K562 (cell line): Measurements from ENCODE around the gene ST3GAL3. TPM values are rescaled to one million over a fixed set of nuclear protein-coding genes. Genes with fewer than 3 reads are reported as not detected.

Experiments
- ATAC-seq: fragments of 200-7000 bp; cut with Tn5 transposase; 3 replicates; pipeline ENCODE4 v1.9.1; 2020; ENCODE audit warnings: moderate library complexity
- BruUV-seq: library from RNA; stranded (reverse); fragments of 400-500 nt; replicated peaks from 2 replicates; lab custom pipeline; 2021; lab: Mats Ljungman, UMichigan
- CTCF ChIA-PET: fragments of 300-600 bp; formaldehyde crosslinking; extraction: SDS; loops from one replicate; lab custom pipeline; 2021; ENCODE audit warnings: low intra/inter-chr PET ratio; lab: Yijun Ruan, JAX
- POLR2A ChIA-PET: fragments of 300-600, 350-650 bp; sonication (Branson Sonifier 250); formaldehyde crosslinking; extraction: SDS; loops from one replicate; lab custom pipeline; 2021; ENCODE audit warnings: antibody characterized with exemption, inconsistent platforms; lab: Yijun Ruan, JAX
- DNase-seq, 4 experiments: peaks; one replicate each; pipeline versions ENCODE4 v3.0.0 to v3.0.0-alpha.2; 2011 to 2018; ENCODE audit warnings: low spot score in 3 of 4, mixed read lengths in 3 of 4; ENCODE audit errors: extremely low read depth in 1 of 4
- FAIRE-seq: peaks from 2 replicates; lab custom pipeline; 2011; peaks lifted over from hg19 to GRCh38; lab: Jason Lieb, UNC
- H2AFZ ChIP-seq: 2 replicates; pipeline ENCODE4 v1.6.0; 2011; ENCODE audit warnings: low read depth, low read length, control low read depth, inconsistent platforms
- H3K27ac ChIP-seq: fragments of 200-600 bp; 3 replicates; pipeline ENCODE4 v1.8.0; 2011; ENCODE audit warnings: low read depth, mild to moderate bottlenecking, control low read depth, inconsistent platforms, low read length, moderate library complexity, mixed read lengths; ENCODE audit errors: extremely low read depth
- H3K27me3 ChIP-seq, 2 experiments: fragments of 300-600 bp in 1 of 2; 2 replicates in 1 of 2; 3 replicates in 1 of 2; pipeline versions ENCODE4 v1.6.0 to v1.8.0; 2011; ENCODE audit warnings: inconsistent platforms in 2 of 2, low read length in 2 of 2, mild to moderate bottlenecking in 1 of 2, mixed read lengths in 1 of 2, moderate library complexity in 1 of 2; ENCODE audit not compliant: control insufficient read depth in 2 of 2, insufficient read depth in 2 of 2
- H3K36me3 ChIP-seq: fragments of 300-600 bp; 3 replicates; pipeline ENCODE4 v1.8.0; 2011; ENCODE audit warnings: mild to moderate bottlenecking, low read length, inconsistent platforms; ENCODE audit not compliant: control insufficient read depth, insufficient read depth
- H3K4me1 ChIP-seq, 2 experiments: fragments of 200-600 bp in 1 of 2; replicated peaks in 1 of 2; 2 replicates in 1 of 2; 3 replicates in 1 of 2; pipeline versions ENCODE4 v1.5.1 to v1.8.0; 2011; ENCODE audit warnings: inconsistent platforms in 2 of 2, low read length in 2 of 2, mild to moderate bottlenecking in 1 of 2, mixed read lengths in 1 of 2, moderate library complexity in 1 of 2; ENCODE audit not compliant: control insufficient read depth in 2 of 2, insufficient read depth in 2 of 2
- H3K4me2 ChIP-seq: 2 replicates; pipeline ENCODE4 v1.6.1; 2011; ENCODE audit warnings: low read length, control low read depth, inconsistent platforms, mixed read lengths; ENCODE audit not compliant: insufficient read depth
- H3K4me3 ChIP-seq: fragments of 200-600 bp; sonication (generic), shearing (Covaris generic); 2 replicates; pipeline ENCODE4 v1.5.1; 2016; ENCODE audit warnings: control low read depth, inconsistent platforms
- H3K79me2 ChIP-seq: fragments of 200-600 bp; 3 replicates; pipeline ENCODE4 v1.8.0; 2011; ENCODE audit warnings: low read length, inconsistent platforms; ENCODE audit not compliant: control insufficient read depth, insufficient read depth
- H3K9ac ChIP-seq, 2 experiments: 2 replicates each; pipeline versions ENCODE4 v1.6.0 to v1.6.1; 2011; ENCODE audit warnings: low read depth in 2 of 2, low read length in 2 of 2, control low read depth in 1 of 2, inconsistent platforms in 1 of 2, mild to moderate bottlenecking in 1 of 2, mixed read lengths in 1 of 2; ENCODE audit not compliant: insufficient read depth in 1 of 2
- H3K9me1 ChIP-seq: one replicate; pipeline ENCODE4 v1.6.0; 2011; ENCODE audit warnings: inconsistent platforms, mild to moderate bottlenecking, low read length, moderate library complexity; ENCODE audit not compliant: control insufficient read depth, insufficient read depth
- H3K9me3 ChIP-seq: replicated peaks from 2 replicates; pipeline ENCODE4 v1.5.1; 2011; ENCODE audit warnings: low read depth, low read length, inconsistent platforms; ENCODE audit not compliant: control insufficient read depth, insufficient read depth
- H4K20me1 ChIP-seq: replicated peaks from 2 replicates; pipeline ENCODE4 v1.6.1; 2011; ENCODE audit warnings: low read length, inconsistent platforms, mixed read lengths; ENCODE audit not compliant: control insufficient read depth, insufficient read depth
- CCNT2 ChIP-seq: IDR thresholded peaks from 2 replicates; pipeline ENCODE4 v1.6.1; 2011; ENCODE audit warnings: borderline replicate concordance, low read depth, mild to moderate bottlenecking, moderate library complexity, mixed read lengths, low read length; ENCODE audit not compliant: insufficient read length; ENCODE audit errors: extremely low read depth
- GMEB1 ChIP-seq: fragments of 250-450 bp; sonication (Bioruptor Pico); IDR thresholded peaks from 2 replicates; pipeline ENCODE4 v1.4.0; 2020; ENCODE audit warnings: mild to moderate bottlenecking
- ILF3 ChIP-seq: fragments of 450-650 bp; IDR thresholded peaks from 2 replicates; pipeline ENCODE4 v1.6.1; 2018; ENCODE audit warnings: antibody characterized with exemption, mild to moderate bottlenecking, moderate library complexity, borderline replicate concordance
- MLX ChIP-seq, 2 experiments: fragments of 450-650 bp in 1 of 2; sonication (generic) in 1 of 2; formaldehyde crosslinking; conservative IDR thresholded peaks; 2 replicates each; pipeline versions ENCODE4 v1.4.0 to v1.8.1; 2020 to 2022; ENCODE audit warnings: mild to moderate bottlenecking in 1 of 2, missing genetic modification reagents in 1 of 2
- NCOA4 ChIP-seq: fragments of 450-650 bp; IDR thresholded peaks from 2 replicates; pipeline ENCODE4 v1.6.1; 2018; ENCODE audit warnings: mild to moderate bottlenecking; ENCODE audit not compliant: partially characterized antibody
- PHF20 ChIP-seq: fragments of 450-650 bp; IDR thresholded peaks from 2 replicates; pipeline ENCODE4 v1.6.1; 2018; ENCODE audit not compliant: partially characterized antibody
- PYGO2 ChIP-seq: fragments of 450-650 bp; IDR thresholded peaks from 2 replicates; pipeline ENCODE4 v1.6.1; 2016; ENCODE audit warnings: mild to moderate bottlenecking, missing genetic modification characterization, moderate library complexity, missing compliant biosample characterization
- SMAD3 ChIP-seq: fragments of 450-650 bp; formaldehyde crosslinking; conservative IDR thresholded peaks from 2 replicates; pipeline ENCODE4 v1.4.0; 2020; ENCODE audit warnings: mild to moderate bottlenecking
- TAF7 ChIP-seq: fragments of 450-650 bp; IDR thresholded peaks from 2 replicates; pipeline ENCODE4 v1.6.1; 2016; ENCODE audit warnings: missing genetic modification characterization, missing compliant biosample characterization
- TRIM28 ChIP-seq: fragments of 450-650 bp; IDR thresholded peaks from 2 replicates; pipeline ENCODE4 v1.6.1; 2017
- ZBTB1 ChIP-seq: sonication (generic); formaldehyde crosslinking; IDR thresholded peaks from 2 replicates; pipeline ENCODE4 v1.8.1; 2023; ENCODE audit warnings: missing genetic modification reagents, low read depth, mild to moderate bottlenecking, borderline replicate concordance
- ZEB2 ChIP-seq: fragments of 450-650 bp; IDR thresholded peaks from 2 replicates; pipeline ENCODE4 v1.6.1; 2016
- ZNF512 ChIP-seq: IDR thresholded peaks from 2 replicates; pipeline ENCODE4 v1.6.1; 2016; ENCODE audit warnings: missing genetic modification characterization, missing compliant biosample characterization
- WGBS: fragments of 100-300 bp; shearing (Covaris generic); methylation state at CpG from one replicate; pipeline ENCODE4 v1.1.6; 2016; ENCODE audit warnings: low coverage, mixed read lengths; ENCODE audit not compliant: insufficient coverage; ENCODE audit errors: missing lambda C conversion rate; 5-methylcytosine and 5-hydroxymethylcytosine counted together
- in situ Hi-C: fragments of 300-500 bp; cut with MboI; formaldehyde crosslinking; loops from 4 replicates; pipeline ENCODE4 v1.15.0; 2018; ENCODE audit warnings: inconsistent platforms, mixed read lengths
- intact Hi-C: fragments of 100-400 bp; cut with micrococcal nuclease; formaldehyde crosslinking; loops from 2 replicates; pipeline ENCODE4 v1.14.2; 2022
- polyA plus RNA-seq, 8 experiments: library from polyadenylated mRNA; depleted of rRNA in 4 of 8; stranded (reverse) in 5 of 8; unstranded in 3 of 8; fragments of >200 nt; fragmentation: Nextera tagmentation in 2 of 8; fragmentation: Illumina TruSeq in 1 of 8; extraction: Ambion mirVana in 2 of 8; extraction: Trizol in 1 of 8; gene quantifications; 2 replicates each; pipeline versions ENCODE4 v1.2.1 to v1.2.3, GENCODE V29; 2011 to 2014; ENCODE audit warnings: inconsistent platforms in 1 of 8, missing spikeins in 1 of 8
- total RNA-seq, 7 experiments: library from RNA; depleted of rRNA in 6 of 7; stranded (reverse); fragments of >200 nt in 6 of 7; fragmentation: Illumina TruSeq in 2 of 7; extraction: Trizol in 2 of 7; gene quantifications; 2 replicates each; pipeline versions ENCODE4 v1.2.1 to v1.2.3, GENCODE V29; 2011 to 2021; ENCODE audit warnings: low replicate concordance in 1 of 7

Gene ST3GAL3
- total and polyA plus RNA-seq, 9 of the 15 experiments (the other 6 are each of a cell fraction or from before 2014, with no cell fraction given), result 1.2 to 18.9 (median 11.0) TPM

- H3K79me2 ChIP-seq, result no peaks in the 10 kb centered on the region
- H3K4me2 ChIP-seq, result no peak overlapping the region
- H3K4me3 ChIP-seq, result no peak overlapping the region
- 39% methylated on average over 4 of the region's 4 CpGs for WGBS
- no peak for DNase-seq
- intact Hi-C loops, result loop anchor here (5.0 kb wide), 2 partner anchors 84 to 116 kb away; no protein-coding TSS in a partner anchor
- CTCF ChIA-PET, result no interaction called here
- BruUV-seq, result no TSS peak
- POLR2A ChIA-PET, result interaction anchor here (0.7 to 1.0 kb wide), 2 partner anchors 9 to 166 kb away, joined by 3 read pairs; no protein-coding TSS in a partner anchor
- peaks cover 12 to 24% of the 10 kb centered on the region in 2 experiments; a peak in 4 of 5 replicates for H3K4me1 ChIP-seq
- in situ Hi-C loops, result loop anchor here (5.0 to 10.0 kb wide), 2 partner anchors 159 to 696 kb away; no protein-coding TSS in a partner anchor
- H3K9ac ChIP-seq, result no peak overlapping the region
- no peak for FAIRE-seq
- TF ChIP-seq CCNT2, result no peak
- TF ChIP-seq PHF20, result no peak
- TF ChIP-seq SMAD3 (CRISPR knock-in tag), result no peak
- TF ChIP-seq TAF7, result no peak
- TF ChIP-seq ILF3, result no peak
- TF ChIP-seq TRIM28, result no peak
- no peak for TF ChIP-seq MLX (CRISPR knock-in tag; conservative IDR thresholded peaks at IDR 0.05)
- TF ChIP-seq ZEB2, result no peak
- TF ChIP-seq GMEB1 (CRISPR knock-in tag), result no peak
- no peak for TF ChIP-seq NCOA4
- TF ChIP-seq PYGO2, result no peak
- no peak for TF ChIP-seq ZNF512
- TF ChIP-seq ZBTB1 (CRISPR knock-in tag), result no peak
- peaks cover 5% of the 10 kb centered on the region for H3K9me1 ChIP-seq
- 0 out of 2 replicates have a peak, but pooled peaks cover 3% of the 10 kb centered on the region for H4K20me1 ChIP-seq
- no peaks in the 10 kb centered on the region for H3K9me3 ChIP-seq
- H2AFZ ChIP-seq, result no peak overlapping the region
- H3K27me3 ChIP-seq, result no peaks in the 10 kb centered on the region
- H3K36me3 ChIP-seq, result no peaks in the 10 kb centered on the region; the same call in 1 of the 3 replicates
- no peak overlapping the region for H3K27ac ChIP-seq
- ATAC-seq, result no peak
These were observed 223.6 kb downstream of the ST3GAL3 start for GRCh38 chr1:43930949-43931275.
